Activated effector memory CD4-positive, alpha-beta T cell treated with Interleukin-2 at 50 U/mL for 16 hours (primary cell): ENCODE measurements around the gene C1orf159.
"Not testable (repeated sequence)": the region's sequence is repeated elsewhere in the genome, so short reads cannot be mapped to it uniquely, and the experiment has no call there.

Source experiments
- DNase-seq: peaks from one replicate; pipeline ENCODE4 v3.0.0-alpha.2; 2020

The C1orf159 gene

DNA sequence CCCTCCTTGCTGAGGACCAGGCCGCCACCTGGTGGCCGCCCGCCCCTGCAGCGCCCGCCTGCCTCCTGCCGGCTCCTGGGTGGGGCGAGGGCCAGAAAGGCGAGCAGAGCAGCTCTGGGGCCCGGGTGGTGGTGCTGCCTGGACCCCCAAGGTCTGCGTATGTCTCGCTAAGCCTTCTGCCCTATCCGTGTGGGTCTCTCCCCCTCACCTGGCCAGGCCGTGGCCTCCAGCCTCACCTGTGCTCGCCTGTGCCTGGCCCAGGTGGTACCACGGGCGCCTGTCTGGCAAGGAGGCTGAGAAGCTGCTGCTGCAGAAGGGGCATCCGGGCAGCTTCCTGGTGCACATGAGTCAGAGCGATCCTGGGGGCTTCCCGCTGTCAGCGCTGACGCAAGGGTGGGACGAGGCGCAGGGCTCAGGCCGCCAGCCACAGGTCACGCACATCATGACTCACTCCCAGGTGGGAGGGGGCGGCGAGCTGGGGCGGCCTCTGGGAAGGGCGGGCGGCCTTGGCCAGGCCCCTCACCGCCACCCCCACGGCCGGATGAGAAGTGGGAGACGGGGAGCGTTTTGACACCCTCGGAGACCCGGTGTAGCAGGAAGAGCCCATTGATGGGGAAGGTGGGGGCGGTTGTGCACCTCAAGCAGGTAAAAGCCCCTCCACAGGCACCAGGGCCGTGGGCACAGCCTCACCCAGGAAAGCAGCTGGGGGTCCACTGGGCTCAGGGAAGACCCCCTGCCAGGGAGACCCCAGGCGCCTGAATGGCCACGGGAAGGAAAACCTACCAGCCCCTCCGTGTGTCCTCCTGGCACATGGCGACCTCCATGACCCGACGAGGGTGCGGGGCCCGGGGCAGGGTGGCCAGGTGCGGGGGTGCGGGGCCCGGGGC, 51.7 kb downstream of the C1orf159 start:
- peak; percentile 67 for DNase-seq

DNA sequence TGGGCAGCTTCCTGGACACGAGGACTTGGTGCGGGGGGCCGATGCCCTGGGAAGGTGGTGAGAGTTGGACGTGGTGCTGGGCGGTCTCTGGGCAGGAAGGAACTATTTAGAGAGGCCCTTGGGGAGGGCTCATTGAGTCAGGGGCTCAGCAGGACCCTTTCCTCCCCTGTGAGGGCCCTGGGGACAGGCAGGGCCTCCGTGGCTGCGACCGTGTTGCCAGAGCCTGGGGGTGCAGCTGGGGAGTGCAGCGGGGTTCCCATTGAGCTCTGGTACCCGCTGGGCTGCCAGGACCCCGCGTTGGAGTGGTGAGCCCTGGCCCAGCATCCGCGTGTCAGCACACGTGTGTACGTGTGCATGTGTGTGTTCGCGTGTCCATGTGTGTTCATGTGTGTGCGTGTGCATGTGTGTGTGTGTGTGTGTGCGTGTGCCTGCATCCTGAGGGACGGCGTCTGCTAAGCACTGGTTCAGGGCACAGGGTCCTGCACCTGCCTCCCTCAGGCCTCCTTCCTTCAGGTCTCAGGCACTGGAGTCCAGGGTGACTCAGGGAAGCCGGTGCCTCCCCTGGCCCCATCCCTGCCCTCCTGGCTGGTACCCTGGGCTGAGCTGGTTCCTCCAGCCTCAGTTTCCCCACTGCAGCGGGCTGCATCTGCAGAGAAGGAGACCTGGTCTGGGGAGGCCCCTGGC, 52.5 kb downstream of the C1orf159 start:
- DNase-seq = no peak

DNA sequence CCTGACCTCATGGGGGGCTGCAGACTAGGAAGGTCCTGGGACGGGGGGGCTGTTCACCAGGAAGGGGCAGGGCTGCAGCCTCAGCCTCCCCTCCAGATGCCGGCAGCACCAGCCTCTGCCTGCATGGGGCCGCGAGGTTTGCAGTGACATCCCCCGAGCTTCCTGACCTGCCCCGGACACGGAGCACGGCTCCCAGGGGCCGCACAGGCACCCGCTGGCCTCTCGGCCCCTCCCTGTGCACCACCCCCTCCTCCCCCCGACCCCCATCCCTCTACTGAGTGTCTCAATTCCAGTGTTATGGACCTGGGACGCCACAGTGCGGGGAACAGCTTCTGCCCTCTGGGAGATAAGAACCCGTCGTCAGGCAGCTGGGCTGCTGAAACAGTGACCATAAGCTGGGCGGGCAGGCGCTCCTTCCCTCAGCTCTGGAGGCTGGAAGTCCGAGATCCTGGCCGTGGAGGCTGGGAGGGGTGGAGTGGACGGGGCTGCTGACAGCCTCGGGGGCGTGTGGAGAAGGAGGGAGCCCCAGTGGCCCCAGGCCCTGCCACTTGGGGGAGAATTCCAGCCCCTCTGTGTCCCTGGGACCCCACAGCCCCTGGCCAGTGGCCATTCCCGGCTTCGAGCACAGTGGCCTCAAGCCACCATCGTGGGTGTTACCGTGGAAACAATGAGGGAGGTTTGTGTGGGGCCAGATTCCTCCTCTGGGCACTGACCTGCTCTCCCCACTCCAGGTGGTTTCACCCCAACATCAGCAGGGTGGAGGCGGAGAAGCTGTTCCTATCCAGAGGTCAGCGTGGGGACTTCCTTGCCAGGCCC, 53.3 kb downstream of the C1orf159 start:
- no peak for DNase-seq

DNA sequence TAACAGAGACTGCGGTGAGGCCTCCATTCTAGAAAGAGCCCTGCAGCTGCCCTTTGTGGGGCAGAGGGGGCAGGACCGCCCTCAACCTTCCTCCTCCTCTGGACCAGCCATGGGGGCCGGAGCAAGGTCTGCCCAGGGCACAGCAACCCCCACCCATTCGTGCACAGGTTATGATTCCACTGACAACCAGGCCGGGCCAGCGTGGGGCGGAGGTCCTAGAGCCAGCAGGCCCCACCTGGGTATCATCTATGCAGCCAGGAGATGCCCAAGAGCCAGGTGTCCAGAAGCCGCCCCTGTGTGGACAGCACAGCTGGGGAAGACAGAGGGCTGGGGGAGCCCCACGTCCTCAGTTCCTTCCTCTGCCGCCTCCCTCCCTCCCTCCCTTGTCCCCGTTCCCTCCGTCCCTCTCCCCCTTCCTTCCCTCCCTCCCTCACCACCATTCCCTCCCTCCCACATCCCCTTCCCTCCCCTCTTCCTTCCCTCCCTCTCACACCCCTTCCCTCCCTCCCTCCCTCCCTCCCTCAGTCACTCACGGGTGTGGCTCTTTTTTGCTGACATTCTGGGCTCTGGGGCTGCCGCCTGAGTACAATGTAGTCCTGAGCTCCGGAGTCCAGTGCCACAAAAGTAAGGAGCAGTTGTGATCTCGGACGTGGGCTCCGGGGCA, 54.1 kb downstream of the C1orf159 start:
- DNase-seq = no peak

DNA sequence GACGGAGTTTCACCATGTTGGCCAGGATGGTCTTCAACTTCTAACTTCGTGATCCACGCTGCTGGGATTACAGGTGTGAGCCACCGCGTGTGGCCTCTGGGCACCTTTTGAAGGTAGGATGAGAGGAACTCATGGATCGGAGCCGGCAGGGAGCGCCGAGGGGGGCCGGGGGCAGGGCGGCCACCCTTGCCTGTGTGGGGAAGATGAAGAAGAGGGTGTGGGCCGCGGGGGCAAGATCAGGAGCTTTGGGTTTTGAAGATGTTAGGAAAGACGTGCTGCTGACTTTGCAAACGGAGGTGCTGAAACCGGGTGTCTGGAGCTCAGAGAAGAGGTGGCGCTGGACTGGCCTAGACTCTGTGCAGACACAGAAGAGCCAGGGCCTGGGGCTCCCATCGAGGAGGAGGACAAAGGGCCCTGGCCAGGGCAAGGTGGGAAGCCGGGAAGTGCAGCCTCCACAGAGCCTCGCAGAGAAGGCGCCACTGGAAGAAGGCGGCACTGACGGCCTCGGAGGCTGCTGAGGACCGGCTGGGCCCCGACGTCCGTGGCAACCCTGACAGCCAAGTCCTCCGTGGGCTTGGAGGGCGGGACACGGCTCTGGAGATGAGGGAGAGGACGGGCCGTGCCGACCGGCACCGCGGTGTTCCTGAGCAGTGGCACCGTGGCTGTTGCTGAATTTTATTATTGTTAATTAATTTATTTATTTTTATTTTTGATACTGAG, 55.4 kb downstream of the C1orf159 start:
- no peak for DNase-seq

DNA sequence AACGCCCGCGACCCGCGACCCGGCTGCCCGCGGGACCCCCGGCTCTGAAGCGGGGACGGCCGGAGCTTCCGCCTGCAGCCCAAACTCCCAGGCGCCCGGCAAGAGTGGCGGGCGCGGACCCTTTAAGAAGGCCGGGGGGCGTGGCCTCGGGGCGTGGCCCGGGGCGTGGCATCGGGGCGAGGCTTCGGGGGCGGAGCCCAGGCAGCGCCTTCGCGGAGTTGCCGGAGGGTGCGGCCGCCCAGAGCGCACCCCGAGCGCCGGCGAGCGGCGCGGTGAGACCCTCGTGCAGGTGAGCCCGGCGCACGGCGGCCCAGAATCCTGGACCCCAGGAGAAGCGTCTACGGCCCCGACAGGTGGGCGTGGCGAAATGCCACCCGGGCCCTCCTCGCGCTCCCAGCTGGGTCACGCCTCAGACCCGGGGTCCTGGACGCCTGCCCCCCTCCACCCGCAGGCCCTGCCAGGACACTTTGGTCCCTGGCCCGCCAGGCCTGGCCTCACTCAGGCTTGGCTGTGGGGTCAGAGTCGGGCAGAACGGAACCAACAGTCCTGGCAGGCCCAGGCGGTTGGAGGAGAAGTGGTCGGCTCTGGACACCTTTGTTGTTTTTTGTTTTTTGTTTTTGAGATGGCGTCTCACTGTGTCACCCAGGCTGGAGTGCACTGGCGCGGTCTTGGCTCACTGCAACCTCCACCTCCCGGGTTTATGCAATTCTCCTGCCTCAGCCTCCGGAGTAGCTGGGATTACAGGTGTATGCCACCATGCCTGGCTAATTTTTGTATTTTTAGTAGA, 56.2 kb downstream of the C1orf159 start:
- peak; percentile 89 for DNase-seq

DNA sequence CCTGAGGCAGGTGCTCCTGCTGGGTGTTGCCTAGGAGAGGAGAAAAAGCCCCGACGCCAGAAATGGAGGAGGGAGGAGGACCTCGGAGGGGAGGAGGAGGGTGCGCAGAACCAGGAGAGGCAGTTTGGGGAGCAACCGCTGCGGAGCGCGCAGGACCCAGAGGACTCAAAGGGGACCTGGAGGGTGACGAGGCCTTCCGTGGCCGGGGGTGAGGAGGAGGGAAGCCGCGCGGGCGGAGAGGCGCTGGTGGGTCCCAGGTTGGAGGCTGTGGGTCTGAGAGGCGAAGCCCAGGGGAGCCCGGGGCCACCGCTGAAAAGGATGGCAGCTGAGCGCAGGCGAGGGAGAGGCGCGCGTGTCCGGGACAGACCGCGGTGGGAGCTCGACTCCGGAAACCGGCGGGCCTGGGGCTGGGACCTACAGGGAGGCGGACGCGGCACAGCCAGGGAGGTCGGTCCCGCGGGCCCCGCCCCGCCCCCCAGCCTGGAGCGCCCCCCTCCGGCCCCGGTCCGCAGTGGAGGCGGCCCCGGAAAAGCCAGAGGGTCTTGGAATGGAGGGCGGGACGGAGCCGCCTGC, 56.9 kb downstream of the C1orf159 start:
- DNase-seq = no peak

DNA sequence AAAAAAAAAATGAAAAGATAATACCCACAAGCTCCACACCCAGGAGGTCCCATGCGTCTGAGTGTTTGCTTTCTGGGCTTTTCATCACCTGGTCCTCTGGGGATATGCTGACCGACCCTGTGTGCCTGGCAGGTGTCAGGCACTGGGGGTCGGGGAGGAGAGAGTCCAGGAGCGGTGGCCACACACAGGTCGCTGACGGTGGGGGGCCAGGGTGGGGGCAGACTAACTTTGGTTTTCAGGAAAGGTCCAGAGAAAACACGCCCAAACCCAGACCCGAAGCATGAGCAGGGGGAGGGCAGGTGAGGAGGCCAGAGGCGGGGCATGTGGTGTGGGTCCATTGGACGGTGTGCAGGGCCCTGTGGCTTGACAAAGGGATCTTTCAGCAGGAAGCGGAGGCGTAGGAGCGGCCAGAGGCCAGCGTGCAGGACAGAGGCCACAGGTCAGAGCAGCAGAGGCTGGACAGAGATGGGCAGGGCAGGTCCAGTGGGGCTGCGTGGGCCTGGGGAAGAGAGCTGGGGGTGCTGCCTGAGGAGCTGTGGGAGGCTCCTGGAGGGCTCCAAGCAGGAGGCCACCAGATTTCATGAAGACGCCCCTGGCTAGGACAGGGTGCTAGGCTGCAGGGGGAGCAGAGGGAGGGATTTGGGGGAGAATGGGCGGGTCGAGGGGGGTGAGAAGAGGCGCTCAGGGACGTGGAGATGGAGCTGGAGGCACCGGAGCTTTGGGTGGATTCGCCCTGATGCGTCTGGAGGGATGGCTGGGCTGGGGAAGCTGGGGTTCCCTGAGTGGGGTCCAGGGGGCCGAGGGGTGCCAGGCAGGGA, 57.6 kb downstream of the C1orf159 start:
- DNase-seq = no peak

DNA sequence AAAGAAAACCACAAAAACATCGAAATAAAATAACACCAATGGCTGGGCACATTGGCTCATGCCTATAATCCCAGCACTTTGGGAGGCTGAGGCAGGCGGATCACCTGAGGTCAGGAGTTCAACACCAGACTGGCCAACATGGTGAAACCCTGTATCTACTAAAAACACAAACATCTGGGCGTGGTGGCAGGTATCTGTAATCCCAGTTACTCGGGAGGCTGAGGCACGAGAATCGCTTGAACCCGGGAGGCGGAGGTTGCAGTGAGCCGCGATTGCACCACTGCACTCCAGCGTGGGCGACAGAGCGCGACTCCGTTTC, 58.2 kb downstream of the C1orf159 start:
- not testable (repeated sequence) for DNase-seq

DNA sequence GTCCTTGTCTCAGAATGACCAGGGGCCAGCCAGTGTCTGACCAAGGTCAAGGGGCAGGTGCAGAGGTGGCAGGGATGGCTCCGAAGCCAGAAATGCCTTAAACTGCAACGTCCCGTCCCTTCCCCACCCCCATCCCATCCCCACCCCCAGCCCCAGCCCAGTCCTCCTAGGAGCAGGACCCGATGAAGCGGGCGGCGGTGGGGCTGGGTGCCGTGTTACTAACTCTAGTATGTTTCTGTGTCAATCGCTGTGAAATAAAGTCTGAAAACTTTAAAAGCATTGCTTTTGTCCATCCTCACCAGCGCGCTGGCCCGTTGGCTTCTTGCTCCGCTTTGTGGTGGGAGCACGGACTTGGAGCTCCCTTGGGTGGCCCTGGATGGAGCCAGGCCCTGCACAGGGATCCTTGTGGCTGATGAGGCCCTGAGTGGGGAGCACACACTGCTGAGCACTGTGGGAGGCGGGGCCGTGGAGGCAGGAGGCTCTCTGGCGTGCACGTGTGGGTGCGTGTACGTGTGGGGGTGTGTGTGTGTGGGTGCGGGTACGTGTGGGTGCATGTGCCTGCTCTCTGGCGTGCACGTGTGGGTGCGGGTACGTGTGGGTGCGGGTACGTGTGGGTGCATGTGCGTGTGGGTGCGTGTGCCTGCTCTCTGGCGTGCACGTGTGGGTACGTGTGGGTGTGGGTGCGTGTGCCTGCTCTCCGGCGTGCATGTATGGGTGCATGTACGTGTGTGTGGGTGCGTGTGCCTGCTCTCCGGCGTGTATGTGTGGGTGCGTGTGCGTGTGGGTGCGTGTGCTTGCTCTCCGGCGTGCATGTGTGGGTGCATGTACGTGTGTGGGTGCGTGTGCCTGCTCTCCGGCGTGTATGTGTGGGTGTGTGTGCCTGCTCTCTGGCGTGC, 59.8 kb downstream of the C1orf159 start:
- no peak for DNase-seq

DNA sequence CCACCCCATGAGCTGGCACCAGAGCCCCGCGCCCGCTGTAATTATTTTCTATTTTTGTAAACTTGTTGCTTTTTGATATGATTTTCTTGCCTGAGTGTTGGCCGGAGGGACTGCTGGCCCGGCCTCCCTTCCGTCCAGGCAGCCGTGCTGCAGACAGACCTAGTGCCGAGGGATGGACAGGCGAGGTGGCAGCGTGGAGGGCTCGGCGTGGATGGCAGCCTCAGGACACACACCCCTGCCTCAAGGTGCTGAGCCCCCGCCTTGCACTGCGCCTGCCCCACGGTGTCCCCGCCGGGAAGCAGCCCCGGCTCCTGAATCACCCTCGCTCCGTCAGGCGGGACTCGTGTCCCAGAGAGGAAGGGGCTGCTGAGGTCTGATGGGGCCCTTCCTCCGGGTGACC, 60.9 kb downstream of the C1orf159 start:
- no peak for DNase-seq

DNA sequence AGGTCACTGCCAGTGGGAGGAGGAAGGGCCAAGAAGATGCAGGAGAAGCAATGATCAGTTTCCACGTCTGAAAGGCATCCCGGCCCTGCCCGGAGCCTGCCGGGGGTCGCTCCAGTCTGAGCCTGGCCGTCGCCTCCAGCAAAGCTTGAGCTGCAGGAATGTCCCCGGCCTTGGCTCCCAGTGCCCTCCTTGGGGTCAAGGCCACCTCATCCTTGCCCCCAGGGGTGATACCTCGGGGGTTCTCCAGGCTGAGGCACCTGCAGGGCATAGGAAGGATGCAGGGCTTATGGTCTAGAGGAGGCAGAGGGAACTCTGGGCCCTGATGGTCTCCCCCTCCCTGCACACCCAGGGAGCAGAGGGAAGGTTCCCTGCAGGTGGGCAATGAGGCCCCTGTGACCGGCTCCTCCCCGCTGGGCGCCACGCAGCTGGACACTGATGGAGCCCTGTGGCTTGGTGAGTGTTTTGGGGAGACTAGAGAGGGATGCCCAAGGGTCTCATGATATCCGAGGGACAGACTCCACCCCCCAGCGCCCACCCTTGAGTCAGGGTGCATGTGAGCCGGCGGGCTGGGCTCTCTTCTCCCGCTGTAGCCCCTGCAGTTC, 61.7 kb downstream of the C1orf159 start:
- DNase-seq = no peak

DNA sequence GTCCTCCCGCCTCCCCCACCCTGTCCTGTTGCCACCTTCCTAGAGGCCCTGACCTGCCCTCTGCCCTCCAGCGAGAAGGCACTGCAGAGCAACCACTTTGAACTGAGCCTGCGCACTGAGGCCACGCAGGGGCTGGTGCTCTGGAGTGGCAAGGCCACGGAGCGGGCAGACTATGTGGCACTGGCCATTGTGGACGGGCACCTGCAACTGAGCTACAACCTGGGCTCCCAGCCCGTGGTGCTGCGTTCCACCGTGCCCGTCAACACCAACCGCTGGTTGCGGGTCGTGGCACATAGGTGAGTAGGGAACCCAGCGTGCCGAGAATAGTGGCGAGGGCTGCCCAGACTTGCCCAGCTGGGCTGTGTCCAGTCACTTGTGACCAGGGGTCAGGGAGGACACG, 62.2 kb downstream of the C1orf159 start:
- DNase-seq = no peak

DNA sequence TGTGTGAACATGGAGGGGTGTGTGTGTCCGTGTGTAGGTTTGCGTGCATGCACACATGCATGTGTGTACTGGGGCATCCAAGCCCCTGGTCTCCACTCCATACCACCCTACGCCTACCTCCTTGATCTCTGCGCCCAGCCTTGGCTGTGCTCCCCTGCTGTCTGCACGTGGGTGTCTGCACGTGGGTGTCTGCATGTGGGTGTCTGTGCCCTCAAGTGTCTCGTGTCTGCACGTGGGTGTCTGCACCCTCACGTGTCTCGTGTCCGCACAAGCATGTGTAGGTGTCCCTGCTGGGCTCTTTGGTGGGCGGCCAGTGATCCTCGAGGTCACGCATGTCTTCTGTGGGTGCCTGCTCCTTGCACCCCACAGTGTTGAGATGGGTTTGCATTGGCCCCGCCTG, 62.9 kb downstream of the C1orf159 start:
- no peak for DNase-seq

DNA sequence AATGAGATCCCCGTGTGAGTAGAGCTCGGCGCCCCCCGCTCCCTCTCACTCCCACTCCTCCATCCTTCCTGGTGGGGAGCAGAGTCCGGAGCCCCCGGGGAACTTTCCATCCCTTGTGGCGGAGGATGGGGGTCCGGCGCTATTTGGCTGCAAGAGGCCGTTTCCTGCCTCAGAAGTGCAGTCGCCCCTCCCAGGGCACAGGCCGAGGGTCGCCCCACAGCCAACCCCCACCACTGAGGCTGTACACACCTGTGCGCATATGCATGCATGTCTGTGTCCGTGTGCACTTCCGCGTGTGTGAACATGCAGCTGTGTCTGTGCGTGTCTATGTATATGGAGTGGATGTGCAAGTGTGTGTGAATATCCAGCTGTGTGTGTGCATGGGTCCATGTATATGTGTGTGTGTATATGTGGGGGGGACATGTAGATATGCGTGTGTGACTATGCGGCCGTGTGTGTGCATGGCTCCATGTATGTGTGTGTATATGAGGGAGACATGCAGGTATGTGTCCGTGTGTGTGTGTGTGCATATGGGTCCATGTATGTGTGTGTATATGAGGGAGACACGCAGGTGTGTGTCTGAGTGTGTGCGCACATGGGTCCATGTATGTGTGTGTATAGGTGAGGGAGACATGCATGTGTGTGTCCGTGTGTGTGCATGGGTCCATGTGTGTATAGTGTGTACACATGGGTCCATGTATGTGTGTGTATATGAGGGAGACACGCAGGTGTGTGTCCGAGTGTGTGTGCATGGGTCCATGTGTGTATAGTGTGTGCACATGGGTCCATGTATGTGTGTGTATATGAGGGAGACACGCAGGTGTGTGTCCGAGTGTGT, 63.7 kb downstream of the C1orf159 start:
- DNase-seq = no peak

DNA sequence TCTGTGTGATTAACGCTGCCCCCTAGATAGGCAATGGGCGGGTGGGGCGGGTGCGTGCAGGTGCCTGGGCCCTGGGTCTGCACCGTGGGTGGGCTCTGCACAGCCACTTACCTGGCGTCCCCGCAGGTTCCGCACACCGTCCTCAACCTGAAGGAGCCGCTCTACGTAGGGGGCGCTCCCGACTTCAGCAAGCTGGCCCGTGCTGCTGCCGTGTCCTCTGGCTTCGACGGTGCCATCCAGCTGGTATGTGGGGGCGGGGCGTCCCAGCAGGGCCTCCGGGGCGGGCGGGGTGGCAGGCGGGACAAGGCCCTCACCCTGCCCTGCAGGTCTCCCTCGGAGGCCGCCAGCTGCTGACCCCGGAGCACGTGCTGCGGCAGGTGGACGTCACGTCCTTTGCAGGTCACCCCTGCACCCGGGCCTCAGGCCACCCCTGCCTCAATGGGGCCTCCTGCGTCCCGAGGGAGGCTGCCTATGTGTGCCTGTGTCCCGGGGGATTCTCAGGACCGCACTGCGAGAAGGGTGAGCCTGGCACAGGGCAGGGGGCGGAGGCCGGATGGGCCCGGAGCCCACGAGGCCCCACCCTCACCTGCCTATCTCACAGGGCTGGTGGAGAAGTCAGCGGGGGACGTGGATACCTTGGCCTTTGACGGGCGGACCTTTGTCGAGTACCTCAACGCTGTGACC, 64.6 kb downstream of the C1orf159 start:
- no peak for DNase-seq

DNA sequence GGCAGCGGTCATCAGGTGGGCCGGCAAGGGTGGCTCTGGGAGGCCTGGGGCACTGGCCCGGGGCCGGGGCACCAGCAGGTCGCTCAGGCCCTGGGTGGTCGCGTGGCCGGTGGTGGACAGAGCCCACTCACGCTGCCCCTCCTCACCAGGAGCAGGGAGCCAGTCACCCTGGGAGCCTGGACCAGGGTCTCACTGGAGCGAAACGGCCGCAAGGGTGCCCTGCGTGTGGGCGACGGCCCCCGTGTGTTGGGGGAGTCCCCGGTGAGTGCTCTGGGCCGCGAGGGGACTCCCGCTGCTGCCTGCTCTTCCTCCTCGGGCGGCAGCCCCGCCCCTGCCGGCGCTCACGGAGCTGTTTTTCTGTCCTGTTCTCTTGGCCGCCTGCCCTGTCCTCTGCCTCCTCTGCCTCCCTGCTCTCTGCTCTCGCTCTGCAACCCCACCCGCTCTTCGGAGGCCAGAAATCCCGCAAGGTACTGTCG, 65.3 kb downstream of the C1orf159 start:
- no peak for DNase-seq
